H1 (cell line): ENCODE results near the gene GNAL.

Experiments
- CTCF ChIP-seq, 3 experiments: IDR thresholded peaks; 1 replicate in 2 of 3; 2 replicates in 1 of 3; pipeline versions ENCODE4 v1.5.1 to v1.6.1; 2011; ENCODE audit warnings: low read length in 3 of 3, mild to moderate bottlenecking in 3 of 3, inconsistent platforms in 2 of 3, low read depth in 1 of 3, moderate library complexity in 1 of 3; ENCODE audit not compliant: insufficient read depth in 1 of 3; ENCODE audit errors: control extremely low read depth in 1 of 3
- EP300 ChIP-seq, 2 experiments: IDR thresholded peaks; 1 replicate in 1 of 2; 2 replicates in 1 of 2; pipeline ENCODE4 v1.6.1; 2011 to 2012; ENCODE audit warnings: low read depth in 2 of 2, low read length in 2 of 2, mild to moderate bottlenecking in 2 of 2, borderline replicate concordance in 1 of 2, inconsistent platforms in 1 of 2, moderate library complexity in 1 of 2
- EZH2 ChIP-seq: fragments of 200-600 bp; sonication (generic); IDR thresholded peaks from 2 replicates; pipeline ENCODE4 v1.7.1; 2012; ENCODE audit warnings: low read depth, mild to moderate bottlenecking, moderate library complexity, low read length, inconsistent platforms; ENCODE audit not compliant: severe bottlenecking
- FOSL1 ChIP-seq: IDR thresholded peaks from 2 replicates; pipeline ENCODE4 v1.6.1; 2011; ENCODE audit warnings: mild to moderate bottlenecking, low read depth, low read length, moderate library complexity; ENCODE audit not compliant: insufficient read depth
- JUND ChIP-seq: IDR thresholded peaks from 2 replicates; pipeline ENCODE4 v1.6.1; 2011; ENCODE audit warnings: mild to moderate bottlenecking, improper control_type of control experiment, low read length
- POLR2A ChIP-seq, 2 experiments: IDR thresholded peaks; 1 replicate in 1 of 2; 2 replicates in 1 of 2; pipeline ENCODE4 v1.6.1; 2011; ENCODE audit warnings: low read depth in 2 of 2, low read length in 2 of 2, mild to moderate bottlenecking in 2 of 2; ENCODE audit errors: control extremely low read depth in 1 of 2
- POLR2AphosphoS5 ChIP-seq: IDR thresholded peaks from 2 replicates; pipeline ENCODE4 v1.6.1; 2011; ENCODE audit warnings: low read depth, low read length
- RXRA ChIP-seq: IDR thresholded peaks from 2 replicates; pipeline ENCODE4 v1.6.1; 2011; ENCODE audit warnings: low read depth, mild to moderate bottlenecking, low read length, moderate library complexity; ENCODE audit not compliant: insufficient read depth

GRCh38 chr18:11830585-11830984 is 141.5 kb downstream of the GNAL start:
- no peak for TF ChIP-seq CTCF (IDR thresholded peaks at IDR 0.05; ENCODE audit: control extremely low read depth in 1 of 3, insufficient read depth in 1 of 3, low read depth in 1 of 3, low read length in 3 of 3)
- TF ChIP-seq EP300 (IDR thresholded peaks at IDR 0.05; ENCODE audit: borderline replicate concordance in 1 of 2, low read depth in 2 of 2, low read length in 2 of 2): no peak
- no peak for TF ChIP-seq RXRA
- no peak for TF ChIP-seq EZH2
- no peak for TF ChIP-seq POLR2A (IDR thresholded peaks at IDR 0.05; ENCODE audit: control extremely low read depth in 1 of 2, low read depth in 2 of 2, low read length in 2 of 2)
- TF ChIP-seq FOSL1: no peak
- no peak for TF ChIP-seq JUND
- TF ChIP-seq POLR2AphosphoS5: no peak
